BE2C (cell line): ENCODE data around the gene ACAD11. TPM values are rescaled to one million over a fixed set of nuclear protein-coding genes. Genes with fewer than 3 reads are reported as not detected.

Source experiments
- DNase-seq: peaks from one replicate; pipeline ENCODE4 v3.0.0-alpha.2; 2020
- H3K27me3 ChIP-seq: fragments of 250-450 bp; sonication (Bioruptor Pico); 2 replicates; pipeline ENCODE4 v1.5.1; 2020; ENCODE audit warnings: mild to moderate bottlenecking
- H3K36me3 ChIP-seq: fragments of 250-450 bp; sonication (Bioruptor Pico); 2 replicates; pipeline ENCODE4 v1.5.1; 2020; ENCODE audit warnings: mild to moderate bottlenecking
- H3K4me1 ChIP-seq: fragments of 250-450 bp; sonication (Bioruptor Pico); 2 replicates; pipeline ENCODE4 v1.5.1; 2020
- H3K4me3 ChIP-seq: 2 replicates; pipeline ENCODE4 v1.5.1; 2011; ENCODE audit warnings: low read depth, low read length
- H3K9me3 ChIP-seq: fragments of 250-450 bp; sonication (Bioruptor Pico); 2 replicates; pipeline ENCODE4 v1.5.1; 2020
- CTCF ChIP-seq: IDR thresholded peaks from 2 replicates; pipeline ENCODE4 v1.5.1; 2012; ENCODE audit warnings: mild to moderate bottlenecking, low read depth, low read length
- polyA plus RNA-seq: library from polyadenylated mRNA; unstranded; fragments of >200 nt; gene quantifications from one replicate; pipeline ENCODE4 v1.2.1, GENCODE V29; 2012; ENCODE audit warnings: low read depth, missing spikeins; ENCODE audit not compliant: insufficient read length, insufficient read depth

The ACAD11 gene
- polyA plus RNA-seq = 5.9 TPM

GRCh38 chr3:132659365-132660051, at the start of gene ACAD11:
Gene ACAD11 (minus strand): TSS chr3:132659809. CDS start chr3:132659751, 58 bp downstream.
- peak; percentile 80 for TF ChIP-seq CTCF
- peak; percentile 78 for DNase-seq
- Histone ChIP-seq H3K4me3 (peak within 1 kb of the TSS; percentile 97), H3K4me1 (no peaks in the 10 kb centered on the region; the same call in 1 of the 2 replicates), H3K9me3 (no peaks in the 10 kb centered on the region), H3K27me3 (no peaks in the 10 kb centered on the region), H3K36me3 (no peaks in the 10 kb centered on the region; the same call in 1 of the 2 replicates)

- TF ChIP-seq CTCF = no peak
- Histone ChIP-seq H3K9me3 (no peaks in the 10 kb centered on the region), H3K4me3 (no peak overlapping the region), H3K27me3 (no peaks in the 10 kb centered on the region), H3K36me3 (no peaks in the 10 kb centered on the region; the same call in none of the 2 replicates), H3K4me1 (no peaks in the 10 kb centered on the region)
- no peak for DNase-seq
These were observed 44.1 kb upstream of the ACAD11 start for GRCh38 chr3:132703733-132704132.

GRCh38 chr3:132695422-132695821, 35.8 kb upstream of the ACAD11 start:
- no peak for DNase-seq
- no peaks in the 10 kb centered on the region for H3K9me3 ChIP-seq
- TF ChIP-seq CTCF = no peak
- H3K4me3 ChIP-seq = no peak overlapping the region
- peaks cover 6% of the 10 kb centered on the region for H3K4me1 ChIP-seq
- no peaks in the 10 kb centered on the region for H3K27me3 ChIP-seq
- H3K36me3 ChIP-seq = no peaks in the 10 kb centered on the region; the same call in 1 of the 2 replicates

GRCh38 chr3:132694991-132695390, 35.4 kb upstream of the ACAD11 start:
- no peaks in the 10 kb centered on the region for H3K27me3 ChIP-seq
- DNase-seq = no peak
- no peaks in the 10 kb centered on the region for H3K9me3 ChIP-seq
- peaks cover 6% of the 10 kb centered on the region for H3K4me1 ChIP-seq
- peak overlapping the region; percentile 5; the same call in 1 of the 2 replicates for H3K4me3 ChIP-seq
- TF ChIP-seq CTCF = no peak
- peaks cover 1% of the 10 kb centered on the region; the same call in 1 of the 2 replicates for H3K36me3 ChIP-seq

- Histone ChIP-seq H3K4me1 (peaks cover 3% of the 10 kb centered on the region), H3K27me3 (no peaks in the 10 kb centered on the region), H3K9me3 (no peaks in the 10 kb centered on the region), H3K4me3 (no peak overlapping the region), H3K36me3 (peaks cover 14% of the 10 kb centered on the region)
- TF ChIP-seq CTCF = no peak
- DNase-seq = no peak
These were observed 30.4 kb upstream of the ACAD11 start for GRCh38 chr3:132690040-132690439.

GRCh38 chr3:132682201-132682600, 22.6 kb upstream of the ACAD11 start:
- Histone ChIP-seq H3K36me3 (peaks cover 13% of the 10 kb centered on the region), H3K9me3 (no peaks in the 10 kb centered on the region), H3K27me3 (no peaks in the 10 kb centered on the region), H3K4me1 (no peaks in the 10 kb centered on the region), H3K4me3 (no peak overlapping the region)
- DNase-seq = no peak
- TF ChIP-seq CTCF = no peak
